Measurements from ENCODE around the gene ACMSD.

Gene ACMSD

DNA sequence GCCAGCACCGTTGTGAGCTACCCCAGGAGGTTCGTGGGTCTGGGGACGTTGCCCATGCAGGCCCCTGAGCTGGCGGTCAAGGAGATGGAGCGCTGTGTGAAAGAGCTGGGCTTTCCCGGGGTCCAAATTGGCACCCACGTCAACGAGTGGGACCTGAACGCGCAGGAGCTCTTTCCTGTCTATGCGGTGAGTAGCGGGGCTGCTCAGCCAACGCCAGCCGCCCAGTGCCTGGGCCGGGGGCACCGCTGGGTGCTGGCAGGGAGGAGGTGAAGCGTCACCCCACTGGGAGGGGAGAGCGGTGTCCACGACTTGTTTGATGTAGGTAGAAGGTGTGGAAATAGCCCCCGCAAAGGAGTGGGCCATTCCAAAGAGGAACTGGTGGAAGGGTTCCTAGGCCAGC, 25.0 kb downstream of the ACMSD start:
- no peak for TF ChIP-seq POLR2A (IDR thresholded peaks at IDR 0.05; ENCODE audit: low read depth, low read length)
- no peak for TF ChIP-seq TAF1 (IDR thresholded peaks at IDR 0.05; ENCODE audit: low read depth, low read length)
- TF ChIP-seq SPI1 (IDR thresholded peaks at IDR 0.05; ENCODE audit: low read depth, low read length), result no peak
- TF ChIP-seq PAX5 (IDR thresholded peaks at IDR 0.05; ENCODE audit: insufficient read depth, low read length, severe bottlenecking), result no peak
- no peak for TF ChIP-seq POLR2AphosphoS5 (IDR thresholded peaks at IDR 0.05; ENCODE audit: low read depth, low read length)
- TF ChIP-seq POU2F2 (IDR thresholded peaks at IDR 0.05; ENCODE audit: low read depth, low read length), result no peak
- no peak for FAIRE-seq
- DNase-seq (ENCODE audit: insufficient read length, low spot score), result no peak

GRCh38 chr2:134865067-134865787, 26.8 kb downstream of the ACMSD start:
- DNase-seq (ENCODE audit: insufficient read length, low spot score) (no peak), FAIRE-seq (no peak)
- no peak for TF ChIP-seq TAF1 (IDR thresholded peaks at IDR 0.05; ENCODE audit: low read depth, low read length)

- no peak for DNase-seq (ENCODE audit: insufficient read length, low spot score)
- TF ChIP-seq PAX5 (IDR thresholded peaks at IDR 0.05; ENCODE audit: insufficient read depth, low read length, severe bottlenecking), result no peak
- no peak for TF ChIP-seq POU2F2 (IDR thresholded peaks at IDR 0.05; ENCODE audit: low read depth, low read length)
- no peak for TF ChIP-seq SPI1 (IDR thresholded peaks at IDR 0.05; ENCODE audit: low read depth, low read length)
- no peak for TF ChIP-seq TAF1 (IDR thresholded peaks at IDR 0.05; ENCODE audit: low read depth, low read length)
- no peak for TF ChIP-seq POLR2A (IDR thresholded peaks at IDR 0.05; ENCODE audit: low read depth, low read length)
- TF ChIP-seq POLR2AphosphoS5 (IDR thresholded peaks at IDR 0.05; ENCODE audit: low read depth, low read length), result no peak
- no peak for FAIRE-seq
These were observed 28.2 kb downstream of the ACMSD start for GRCh38 chr2:134866498-134867099.

DNA sequence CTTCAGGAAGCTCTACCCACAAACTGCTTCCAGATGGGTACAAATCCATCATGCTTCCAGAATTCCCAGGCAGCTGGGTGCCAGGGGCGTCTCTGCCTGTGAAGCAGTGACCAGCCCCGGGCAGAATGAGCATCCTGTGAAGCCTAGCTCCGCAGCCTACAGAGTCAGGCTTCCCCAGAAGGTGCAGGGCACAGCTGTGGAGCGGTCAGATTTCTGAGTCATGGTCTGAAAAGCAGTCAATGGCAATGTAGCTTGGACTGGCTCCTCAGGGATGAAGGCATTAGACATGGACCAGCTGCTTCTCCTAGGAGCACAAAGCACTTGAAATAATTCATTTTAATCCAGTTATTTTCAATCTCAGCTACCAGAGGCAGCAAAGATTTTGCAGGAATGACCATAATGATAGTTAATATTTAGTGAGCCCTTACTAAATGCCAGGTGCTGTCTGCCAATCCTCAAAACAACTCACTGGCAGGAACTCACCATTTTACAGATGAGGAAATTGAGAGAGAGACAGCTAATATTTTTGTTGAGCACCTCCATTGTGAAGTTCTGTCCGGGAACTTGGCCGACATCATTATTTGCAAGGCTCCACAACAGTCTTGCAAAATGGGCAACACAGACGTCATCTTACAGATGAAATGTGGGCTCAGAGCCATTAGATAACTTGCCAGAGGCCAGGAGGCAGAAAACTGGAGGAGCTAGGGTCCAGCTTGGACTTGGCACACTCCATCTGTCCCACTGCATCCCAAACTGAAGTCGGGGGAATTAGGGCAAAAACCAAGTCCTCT, 31.7 kb downstream of the ACMSD start:
- TF ChIP-seq POLR2A (IDR thresholded peaks at IDR 0.05; ENCODE audit: low read depth, low read length) (no peak), PAX5 (IDR thresholded peaks at IDR 0.05; ENCODE audit: insufficient read depth, low read length, severe bottlenecking) (no peak)
- FAIRE-seq (peak; percentile 20), DNase-seq (ENCODE audit: insufficient read length, low spot score) (no peak)

DNA sequence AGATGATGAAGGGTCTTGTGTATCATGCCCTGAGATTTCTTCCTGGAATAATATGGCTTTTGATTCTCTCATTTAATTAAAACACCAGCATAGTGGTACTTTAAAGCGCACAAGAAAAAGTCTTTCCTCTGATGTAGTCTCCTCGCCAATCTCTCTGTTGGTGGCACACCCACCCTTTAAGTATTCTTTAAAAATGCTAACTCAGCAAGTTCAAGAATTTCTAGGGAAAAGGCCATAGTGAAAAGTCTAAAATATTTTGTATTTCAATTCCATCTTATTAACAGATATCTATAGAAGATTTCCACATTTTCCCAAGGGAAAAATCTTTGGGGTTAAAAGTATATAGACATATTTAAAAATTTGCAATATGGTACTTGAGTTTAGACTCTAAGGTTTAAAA, 34.7 kb downstream of the ACMSD start:
- FAIRE-seq (no peak), DNase-seq (ENCODE audit: insufficient read length, low spot score) (no peak)
- no peak for TF ChIP-seq SPI1 (IDR thresholded peaks at IDR 0.05; ENCODE audit: low read depth, low read length)
- TF ChIP-seq TAF1 (IDR thresholded peaks at IDR 0.05; ENCODE audit: low read depth, low read length), result no peak
- TF ChIP-seq PAX5 (IDR thresholded peaks at IDR 0.05; ENCODE audit: insufficient read depth, low read length, severe bottlenecking), result no peak
- TF ChIP-seq POLR2A (IDR thresholded peaks at IDR 0.05; ENCODE audit: low read depth, low read length), result no peak

GRCh38 chr2:134875309-134875708, 36.9 kb downstream of the ACMSD start:
- no peak for TF ChIP-seq POU2F2 (IDR thresholded peaks at IDR 0.05; ENCODE audit: low read depth, low read length)
- no peak for TF ChIP-seq SPI1 (IDR thresholded peaks at IDR 0.05; ENCODE audit: low read depth, low read length)
- TF ChIP-seq PAX5 (IDR thresholded peaks at IDR 0.05; ENCODE audit: insufficient read depth, low read length, severe bottlenecking), result no peak
- TF ChIP-seq TAF1 (IDR thresholded peaks at IDR 0.05; ENCODE audit: low read depth, low read length), result no peak
- no peak for TF ChIP-seq POLR2A (IDR thresholded peaks at IDR 0.05; ENCODE audit: low read depth, low read length)
- TF ChIP-seq POLR2AphosphoS5 (IDR thresholded peaks at IDR 0.05; ENCODE audit: low read depth, low read length), result no peak
- FAIRE-seq, result no peak
- DNase-seq (ENCODE audit: insufficient read length, low spot score), result no peak

GRCh38 chr2:134882773-134883172, 44.4 kb downstream of the ACMSD start:
- FAIRE-seq, result no peak
- no peak for TF ChIP-seq POLR2AphosphoS5 (IDR thresholded peaks at IDR 0.05; ENCODE audit: low read depth, low read length)
- no peak for TF ChIP-seq PAX5 (IDR thresholded peaks at IDR 0.05; ENCODE audit: insufficient read depth, low read length, severe bottlenecking)
- TF ChIP-seq POU2F2 (IDR thresholded peaks at IDR 0.05; ENCODE audit: low read depth, low read length), result no peak
- no peak for TF ChIP-seq TAF1 (IDR thresholded peaks at IDR 0.05; ENCODE audit: low read depth, low read length)
- no peak for TF ChIP-seq POLR2A (IDR thresholded peaks at IDR 0.05; ENCODE audit: low read depth, low read length)
- TF ChIP-seq SPI1 (IDR thresholded peaks at IDR 0.05; ENCODE audit: low read depth, low read length), result no peak
- no peak for DNase-seq (ENCODE audit: insufficient read length, low spot score)

GRCh38 chr2:134883552-134884293, 45.3 kb downstream of the ACMSD start:
- TF ChIP-seq POU2F2 (IDR thresholded peaks at IDR 0.05; ENCODE audit: low read depth, low read length) (no peak), SPI1 (IDR thresholded peaks at IDR 0.05; ENCODE audit: low read depth, low read length) (no peak), POLR2A (IDR thresholded peaks at IDR 0.05; ENCODE audit: low read depth, low read length) (no peak), PAX5 (IDR thresholded peaks at IDR 0.05; ENCODE audit: insufficient read depth, low read length, severe bottlenecking) (no peak), POLR2AphosphoS5 (IDR thresholded peaks at IDR 0.05; ENCODE audit: low read depth, low read length) (no peak), TAF1 (IDR thresholded peaks at IDR 0.05; ENCODE audit: low read depth, low read length) (no peak)
- no peak for DNase-seq (ENCODE audit: insufficient read length, low spot score)
- no peak for FAIRE-seq

DNA sequence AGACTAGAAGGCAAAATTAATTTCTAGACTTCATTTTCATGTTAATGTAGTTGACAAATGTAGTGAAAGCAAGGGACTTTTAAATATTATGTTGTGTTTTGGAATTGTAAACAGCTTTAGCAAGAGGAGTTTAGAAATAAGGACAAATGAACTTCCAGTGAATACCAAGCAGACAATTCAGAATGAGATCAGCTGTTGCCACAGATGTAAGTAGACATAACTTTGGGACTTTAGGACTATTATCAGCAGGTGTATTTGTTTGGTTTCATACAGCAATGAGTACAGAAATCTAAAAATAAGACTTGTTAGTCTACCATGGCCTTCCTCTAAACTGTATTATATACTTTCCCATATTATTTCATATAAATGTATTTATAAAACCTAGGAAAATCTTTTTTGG, 46.0 kb downstream of the ACMSD start:
- DNase-seq (ENCODE audit: insufficient read length, low spot score) (no peak), FAIRE-seq (no peak)
- TF ChIP-seq TAF1 (IDR thresholded peaks at IDR 0.05; ENCODE audit: low read depth, low read length) (no peak), SPI1 (IDR thresholded peaks at IDR 0.05; ENCODE audit: low read depth, low read length) (no peak), POLR2A (IDR thresholded peaks at IDR 0.05; ENCODE audit: low read depth, low read length) (no peak), PAX5 (IDR thresholded peaks at IDR 0.05; ENCODE audit: insufficient read depth, low read length, severe bottlenecking) (no peak), POU2F2 (IDR thresholded peaks at IDR 0.05; ENCODE audit: low read depth, low read length) (no peak), POLR2AphosphoS5 (IDR thresholded peaks at IDR 0.05; ENCODE audit: low read depth, low read length) (no peak)

Measured in GM12891 (cell line).